ENCODE results near the gene INPP5E.

Gene INPP5E

DNA sequence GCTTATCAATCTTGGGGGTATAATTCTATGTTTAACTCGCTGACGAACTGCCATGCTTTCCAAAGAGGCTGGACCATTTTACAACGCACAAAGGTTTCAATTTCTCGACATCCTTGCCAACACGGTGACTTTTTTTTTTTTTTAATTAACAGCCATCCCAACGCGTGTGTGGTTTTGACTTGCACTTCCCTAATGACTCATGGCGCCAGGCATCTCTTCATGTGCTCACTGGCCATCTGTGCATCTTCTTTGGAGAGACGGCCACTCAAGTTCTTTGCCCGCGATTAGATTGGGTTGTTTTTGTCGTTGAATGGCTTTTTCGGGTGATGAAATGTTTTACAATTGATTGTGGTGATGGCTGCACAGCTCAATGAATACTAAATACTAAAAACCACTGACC is 53.6 kb downstream of the INPP5E start:
- ChIA-PET POLR2A (no interaction called here), CTCF (interaction anchor here (0.6 to 2.3 kb wide), 2 partner anchors 11 to 16 kb away, joined by 3 to 7 read pairs; no protein-coding TSS in a partner anchor)
- 92% methylated on average over 9 of the region's 13 CpGs for WGBS (ENCODE audit: insufficient coverage)
- no peaks in the 10 kb centered on the region for H3K4me1 ChIP-seq (ENCODE audit: control extremely low read depth in 1 of 4, control insufficient read depth in 4 of 4, insufficient read depth in 4 of 4, low read length in 3 of 4)
- no peaks in the 10 kb centered on the region for H3K9me3 ChIP-seq (ENCODE audit: control extremely low read depth in 1 of 5, control insufficient read depth in 4 of 5, insufficient read depth in 2 of 5, low read depth in 1 of 5, low read length in 4 of 5)
- no peak overlapping the region for H3K27ac ChIP-seq (ENCODE audit: insufficient read depth in 1 of 2, low read depth in 1 of 2, low read length in 2 of 2, poor library complexity in 1 of 2, severe bottlenecking in 2 of 2)
- DNase-seq = no peak
- H3K4me3 ChIP-seq (ENCODE audit: control insufficient read depth in 1 of 7, extremely low read depth in 1 of 7, insufficient read depth in 4 of 7, low read depth in 2 of 7, low read length in 6 of 7) = no peak overlapping the region
- no peaks in the 10 kb centered on the region for H3K27me3 ChIP-seq (replicated peaks in 2 of 5; ENCODE audit: control insufficient read depth in 4 of 5, insufficient read depth in 5 of 5, low read length in 4 of 5)
- peaks cover 15 to 81% (median 59%) of the 10 kb centered on the region in 4 experiments for H3K36me3 ChIP-seq (ENCODE audit: control insufficient read depth in 4 of 4, insufficient read depth in 4 of 4, low read length in 3 of 4)

DNA sequence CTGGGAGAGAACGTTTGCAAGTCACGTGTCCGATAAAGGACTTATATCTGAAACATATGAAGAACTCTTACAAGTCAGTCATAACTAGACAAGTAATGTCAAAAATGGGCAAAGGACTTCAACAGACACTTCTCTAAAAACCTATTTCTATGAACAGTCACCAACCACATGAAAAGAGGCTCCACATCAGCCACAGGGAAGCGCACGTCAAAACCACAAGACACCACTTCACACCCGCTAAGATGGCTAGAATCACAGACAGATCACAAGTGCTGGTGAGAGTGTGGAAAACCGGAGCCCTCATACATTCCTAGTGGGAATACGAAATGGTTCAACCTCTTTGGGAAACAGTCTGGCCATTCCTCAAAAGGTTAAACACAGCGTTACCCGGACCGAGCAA is 54.6 kb downstream of the INPP5E start:
- POLR2A ChIA-PET = no interaction called here
- H3K9me3 ChIP-seq (ENCODE audit: control extremely low read depth in 1 of 5, control insufficient read depth in 4 of 5, insufficient read depth in 2 of 5, low read depth in 1 of 5, low read length in 4 of 5) = no peaks in the 10 kb centered on the region
- 90% methylated on average over 8 of the region's 11 CpGs for WGBS (ENCODE audit: insufficient coverage)
- CTCF ChIA-PET = interaction anchor here (1.1 to 2.0 kb wide), 3 partner anchors 14 to 22 kb away, joined by 3 to 6 read pairs (median 4); partner anchors contain the start of gene DNLZ
- H3K4me1 ChIP-seq (ENCODE audit: control extremely low read depth in 1 of 4, control insufficient read depth in 4 of 4, insufficient read depth in 4 of 4, low read length in 3 of 4) = no peaks in the 10 kb centered on the region
- no peak overlapping the region for H3K4me3 ChIP-seq (ENCODE audit: control insufficient read depth in 1 of 7, extremely low read depth in 1 of 7, insufficient read depth in 4 of 7, low read depth in 2 of 7, low read length in 6 of 7)
- H3K36me3 ChIP-seq (ENCODE audit: control insufficient read depth in 4 of 4, insufficient read depth in 4 of 4, low read length in 3 of 4) = peaks cover 15 to 87% (median 63%) of the 10 kb centered on the region in 4 experiments
- no peaks in the 10 kb centered on the region for H3K27me3 ChIP-seq (replicated peaks in 2 of 5; ENCODE audit: control insufficient read depth in 4 of 5, insufficient read depth in 5 of 5, low read length in 4 of 5)
- DNase-seq = no peak
- H3K27ac ChIP-seq (ENCODE audit: insufficient read depth in 1 of 2, low read depth in 1 of 2, low read length in 2 of 2, poor library complexity in 1 of 2, severe bottlenecking in 2 of 2) = no peak overlapping the region

DNA sequence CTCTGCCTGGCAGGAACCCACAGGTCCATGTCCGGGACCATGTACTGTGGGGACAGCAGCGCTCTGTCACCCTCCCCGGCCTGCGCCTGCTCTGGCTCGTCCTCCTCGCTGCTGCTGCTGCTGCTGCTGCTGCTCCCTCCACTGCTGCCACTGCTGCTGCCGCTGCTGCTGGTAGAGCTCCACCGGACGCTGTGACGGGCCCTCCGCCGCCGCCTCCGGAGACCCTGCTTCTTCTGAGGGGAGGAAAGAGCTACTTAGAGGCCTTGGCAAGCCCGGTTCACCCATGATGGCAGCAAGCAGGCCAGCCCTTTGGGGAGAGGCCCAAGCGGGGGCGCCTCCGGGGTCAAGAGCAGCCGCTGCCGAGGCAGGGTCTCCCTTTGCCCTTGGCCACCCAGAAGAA is 56.2 kb downstream of the INPP5E start:
- peaks cover 14 to 87% (median 60%) of the 10 kb centered on the region in 4 experiments for H3K36me3 ChIP-seq (ENCODE audit: control insufficient read depth in 4 of 4, insufficient read depth in 4 of 4, low read length in 3 of 4)
- ChIA-PET POLR2A (no interaction called here), CTCF (interaction anchor here (1.0 to 2.0 kb wide), 4 partner anchors 12 to 20 kb away, joined by 3 to 6 read pairs (median 4); partner anchors contain the start of gene DNLZ)
- no peaks in the 10 kb centered on the region for H3K9me3 ChIP-seq (ENCODE audit: control extremely low read depth in 1 of 5, control insufficient read depth in 4 of 5, insufficient read depth in 2 of 5, low read depth in 1 of 5, low read length in 4 of 5)
- H3K4me3 ChIP-seq (ENCODE audit: control insufficient read depth in 1 of 7, extremely low read depth in 1 of 7, insufficient read depth in 4 of 7, low read depth in 2 of 7, low read length in 6 of 7) = no peak overlapping the region
- no peaks in the 10 kb centered on the region for H3K4me1 ChIP-seq (ENCODE audit: control extremely low read depth in 1 of 4, control insufficient read depth in 4 of 4, insufficient read depth in 4 of 4, low read length in 3 of 4)
- DNase-seq = no peak
- WGBS (ENCODE audit: insufficient coverage) = 96% methylated on average over 17 of the region's 20 CpGs
- H3K27ac ChIP-seq (ENCODE audit: insufficient read depth in 1 of 2, low read depth in 1 of 2, low read length in 2 of 2, poor library complexity in 1 of 2, severe bottlenecking in 2 of 2) = no peak overlapping the region
- no peaks in the 10 kb centered on the region for H3K27me3 ChIP-seq (replicated peaks in 2 of 5; ENCODE audit: control insufficient read depth in 4 of 5, insufficient read depth in 5 of 5, low read length in 4 of 5)

DNA sequence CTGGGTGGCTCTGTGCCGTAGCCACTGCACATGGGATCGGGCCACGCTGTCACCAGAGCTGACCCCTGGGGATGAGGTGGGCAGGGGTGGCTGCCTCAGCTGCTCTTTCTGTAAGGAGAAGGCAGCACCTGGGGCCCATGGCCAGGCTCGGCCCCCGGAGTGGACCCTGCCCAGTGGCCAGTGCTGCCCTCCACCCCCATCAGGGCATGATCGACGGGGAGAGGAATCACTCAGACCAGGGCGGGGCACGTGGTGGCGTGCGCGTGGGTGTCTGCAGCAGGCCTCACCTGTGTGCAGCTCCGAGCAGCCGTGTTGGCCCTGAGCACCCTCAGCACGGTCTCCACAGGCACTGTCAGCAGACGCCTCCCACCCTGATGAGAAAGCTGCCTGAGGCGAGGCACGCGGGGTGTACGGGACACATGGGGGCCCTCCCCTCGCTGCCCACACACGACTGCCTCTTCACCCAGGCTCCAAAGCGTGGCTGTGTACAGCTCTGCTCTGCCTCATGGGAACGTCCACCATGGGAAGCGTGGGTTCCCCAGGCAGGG is 57.6 kb downstream of the INPP5E start:
- no peaks in the 10 kb centered on the region for H3K9me3 ChIP-seq (ENCODE audit: control extremely low read depth in 1 of 5, control insufficient read depth in 4 of 5, insufficient read depth in 2 of 5, low read depth in 1 of 5, low read length in 4 of 5)
- no peak for DNase-seq
- ChIA-PET CTCF (interaction anchor here (1.4 kb wide), 2 partner anchors 8 to 106 kb away, joined by 3 to 4 read pairs; no protein-coding TSS in a partner anchor), POLR2A (no interaction called here)
- H3K4me1 ChIP-seq (ENCODE audit: control extremely low read depth in 1 of 4, control insufficient read depth in 4 of 4, insufficient read depth in 4 of 4, low read length in 3 of 4) = peaks cover 0 to 6% (median 5%) of the 10 kb centered on the region in 4 experiments
- H3K36me3 ChIP-seq (ENCODE audit: control insufficient read depth in 4 of 4, insufficient read depth in 4 of 4, low read length in 3 of 4) = peaks cover 14 to 88% (median 49%) of the 10 kb centered on the region in 4 experiments
- no peak overlapping the region for H3K27ac ChIP-seq (ENCODE audit: insufficient read depth in 1 of 2, low read depth in 1 of 2, low read length in 2 of 2, poor library complexity in 1 of 2, severe bottlenecking in 2 of 2)
- 95% methylated on average over 22 of the region's 25 CpGs for WGBS (ENCODE audit: insufficient coverage)
- H3K27me3 ChIP-seq (replicated peaks in 2 of 5; ENCODE audit: control insufficient read depth in 4 of 5, insufficient read depth in 5 of 5, low read length in 4 of 5) = no peaks in the 10 kb centered on the region
- no peak overlapping the region for H3K4me3 ChIP-seq (ENCODE audit: control insufficient read depth in 1 of 7, extremely low read depth in 1 of 7, insufficient read depth in 4 of 7, low read depth in 2 of 7, low read length in 6 of 7)

DNA sequence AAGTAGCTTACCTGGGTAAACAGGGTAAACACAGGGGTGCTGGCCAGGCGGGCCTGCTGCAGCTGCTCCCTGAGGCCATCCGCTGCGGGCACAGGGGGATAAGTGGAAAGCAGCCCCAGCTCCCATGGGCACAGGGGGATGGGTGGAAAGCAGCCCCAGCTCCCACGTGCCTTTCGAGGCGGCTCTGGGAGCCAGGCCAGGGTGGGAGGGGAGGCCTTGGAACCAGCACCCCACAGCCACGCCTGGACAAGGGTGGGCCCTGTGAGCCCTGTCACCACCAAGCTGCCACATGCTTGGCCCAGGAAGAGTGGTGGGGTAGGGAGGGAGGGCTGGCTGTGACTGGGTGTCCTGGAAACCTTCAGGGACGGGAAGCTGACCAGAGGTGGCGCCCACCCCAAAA is 58.3 kb downstream of the INPP5E start:
- no peaks in the 10 kb centered on the region for H3K9me3 ChIP-seq (ENCODE audit: control extremely low read depth in 1 of 5, control insufficient read depth in 4 of 5, insufficient read depth in 2 of 5, low read depth in 1 of 5, low read length in 4 of 5)
- no peaks in the 10 kb centered on the region for H3K27me3 ChIP-seq (replicated peaks in 2 of 5; ENCODE audit: control insufficient read depth in 4 of 5, insufficient read depth in 5 of 5, low read length in 4 of 5)
- H3K4me3 ChIP-seq (ENCODE audit: control insufficient read depth in 1 of 7, extremely low read depth in 1 of 7, insufficient read depth in 4 of 7, low read depth in 2 of 7, low read length in 6 of 7) = no peak overlapping the region
- H3K4me1 ChIP-seq (ENCODE audit: control extremely low read depth in 1 of 4, control insufficient read depth in 4 of 4, insufficient read depth in 4 of 4, low read length in 3 of 4) = peaks cover 0 to 8% (median 8%) of the 10 kb centered on the region in 4 experiments
- H3K27ac ChIP-seq (ENCODE audit: insufficient read depth in 1 of 2, low read depth in 1 of 2, low read length in 2 of 2, poor library complexity in 1 of 2, severe bottlenecking in 2 of 2) = no peak overlapping the region
- ChIA-PET POLR2A (no interaction called here), CTCF (interaction anchor here (1.0 to 1.4 kb wide), 3 partner anchors 8 to 107 kb away, joined by 3 to 4 read pairs (median 3); no protein-coding TSS in a partner anchor)
- DNase-seq = no peak
- peaks cover 12 to 91% (median 47%) of the 10 kb centered on the region in 4 experiments for H3K36me3 ChIP-seq (ENCODE audit: control insufficient read depth in 4 of 4, insufficient read depth in 4 of 4, low read length in 3 of 4)
- 95% methylated on average over 4 of the region's 9 CpGs for WGBS (ENCODE audit: insufficient coverage)

DNA sequence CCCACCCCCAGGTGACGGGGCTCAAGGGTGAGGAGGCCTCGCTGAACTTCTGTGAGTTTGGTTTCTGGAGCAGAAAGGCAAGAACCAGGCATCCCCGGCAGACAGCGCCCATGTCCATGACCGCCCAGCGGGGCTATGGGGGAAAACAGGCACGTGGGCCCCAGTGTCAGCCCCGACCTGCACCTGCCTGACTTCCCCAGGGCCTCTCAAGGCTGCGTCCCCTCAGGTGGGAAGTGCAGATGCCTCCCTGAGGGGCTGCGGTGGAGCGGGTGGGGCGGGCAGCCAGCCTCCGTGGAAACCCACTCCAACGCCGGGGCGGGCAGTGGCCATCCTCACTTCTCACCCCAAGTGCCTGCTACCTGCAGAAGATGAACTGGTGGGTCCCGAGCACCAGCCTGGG is 59.3 kb downstream of the INPP5E start:
- no peak for DNase-seq
- ChIA-PET CTCF (interaction anchor here (1.0 to 1.4 kb wide), 2 partner anchors 7 to 10 kb away, joined by 3 to 4 read pairs; no protein-coding TSS in a partner anchor), POLR2A (no interaction called here)
- H3K36me3 ChIP-seq (ENCODE audit: control insufficient read depth in 4 of 4, insufficient read depth in 4 of 4, low read length in 3 of 4) = peaks cover 12 to 93% (median 42%) of the 10 kb centered on the region in 4 experiments
- H3K27me3 ChIP-seq (replicated peaks in 2 of 5; ENCODE audit: control insufficient read depth in 4 of 5, insufficient read depth in 5 of 5, low read length in 4 of 5) = no peaks in the 10 kb centered on the region
- no peak overlapping the region for H3K27ac ChIP-seq (ENCODE audit: insufficient read depth in 1 of 2, low read depth in 1 of 2, low read length in 2 of 2, poor library complexity in 1 of 2, severe bottlenecking in 2 of 2)
- over 99% methylated on average over 16 of the region's 17 CpGs for WGBS (ENCODE audit: insufficient coverage)
- peaks cover 0 to 8% (median 8%) of the 10 kb centered on the region in 4 experiments for H3K4me1 ChIP-seq (ENCODE audit: control extremely low read depth in 1 of 4, control insufficient read depth in 4 of 4, insufficient read depth in 4 of 4, low read length in 3 of 4)
- H3K4me3 ChIP-seq (ENCODE audit: control insufficient read depth in 1 of 7, extremely low read depth in 1 of 7, insufficient read depth in 4 of 7, low read depth in 2 of 7, low read length in 6 of 7) = no peak overlapping the region
- no peaks in the 10 kb centered on the region for H3K9me3 ChIP-seq (ENCODE audit: control extremely low read depth in 1 of 5, control insufficient read depth in 4 of 5, insufficient read depth in 2 of 5, low read depth in 1 of 5, low read length in 4 of 5)

DNA sequence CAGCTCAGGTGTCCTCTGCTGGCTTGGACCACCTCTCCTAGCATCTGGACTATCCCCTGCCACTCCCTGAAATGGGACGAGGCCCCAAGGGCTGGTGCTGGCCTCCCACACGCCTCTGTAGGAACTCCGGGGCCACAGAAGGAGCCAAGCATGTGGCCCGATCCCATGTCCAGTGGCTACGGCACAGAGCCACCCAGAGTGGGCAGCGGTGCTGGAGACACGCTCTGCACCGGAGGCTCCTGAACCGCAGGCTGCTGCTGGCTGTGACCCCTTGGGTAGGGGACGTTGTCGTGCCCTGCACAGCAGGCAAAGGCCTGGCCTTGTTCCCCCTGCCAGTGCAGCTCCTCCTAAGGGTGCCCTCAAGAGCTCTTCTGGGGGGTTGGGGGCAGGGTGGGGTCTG is 59.8 kb downstream of the INPP5E start:
- WGBS (ENCODE audit: insufficient coverage) = 88% methylated on average over 9 of the region's 11 CpGs

More for the DNA sequence above, 59.8 kb downstream of the INPP5E start:
- Histone ChIP-seq H3K27me3 (replicated peaks in 2 of 5; ENCODE audit: control insufficient read depth in 4 of 5, insufficient read depth in 5 of 5, low read length in 4 of 5) (no peaks in the 10 kb centered on the region), H3K4me1 (ENCODE audit: control extremely low read depth in 1 of 4, control insufficient read depth in 4 of 4, insufficient read depth in 4 of 4, low read length in 3 of 4) (peaks cover 0 to 8% (median 8%) of the 10 kb centered on the region in 4 experiments), H3K27ac (ENCODE audit: insufficient read depth in 1 of 2, low read depth in 1 of 2, low read length in 2 of 2, poor library complexity in 1 of 2, severe bottlenecking in 2 of 2) (no peak overlapping the region), H3K4me3 (ENCODE audit: control insufficient read depth in 1 of 7, extremely low read depth in 1 of 7, insufficient read depth in 4 of 7, low read depth in 2 of 7, low read length in 6 of 7) (no peak overlapping the region), H3K36me3 (ENCODE audit: control insufficient read depth in 4 of 4, insufficient read depth in 4 of 4, low read length in 3 of 4) (peaks cover 12 to 91% (median 41%) of the 10 kb centered on the region in 4 experiments), H3K9me3 (ENCODE audit: control extremely low read depth in 1 of 5, control insufficient read depth in 4 of 5, insufficient read depth in 2 of 5, low read depth in 1 of 5, low read length in 4 of 5) (no peaks in the 10 kb centered on the region)
- CTCF ChIA-PET = no interaction called here
- POLR2A ChIA-PET = no interaction called here
- no peak for DNase-seq

Measured in common myeloid progenitor, CD34-positive (primary cell).